HG03565 (cell line): Measurements from ENCODE around the gene TTC33.

Experiments used
- ATAC-seq: cut with Tn5 transposase; IDR thresholded peaks from one replicate; pipeline ENCODE4 v1.9.1; 2021; ENCODE audit warnings: mild to moderate bottlenecking, moderate library complexity; ENCODE audit not compliant: unreplicated experiment

The TTC33 gene

GRCh38 chr5:40547994-40548575 is 207.7 kb downstream of the TTC33 start:
- no peak for ATAC-seq

- no peak for ATAC-seq
These were observed 208.2 kb downstream of the TTC33 start for GRCh38 chr5:40547557-40547956.

- no peak for ATAC-seq
These were observed 215.5 kb downstream of the TTC33 start for GRCh38 chr5:40540301-40540700.

GRCh38 chr5:40524677-40525076 is 231.1 kb downstream of the TTC33 start:
- ATAC-seq: no peak

- ATAC-seq: no peak
These were observed 233.8 kb downstream of the TTC33 start for GRCh38 chr5:40521925-40522324.

- no peak for ATAC-seq
These were observed 234.5 kb downstream of the TTC33 start for GRCh38 chr5:40521108-40521785.

- ATAC-seq: no peak
These were observed 237.3 kb downstream of the TTC33 start for GRCh38 chr5:40518485-40518917.

- no peak for ATAC-seq
These were observed 240.3 kb downstream of the TTC33 start for GRCh38 chr5:40515476-40515875.

GRCh38 chr5:40514976-40515375 is 240.8 kb downstream of the TTC33 start:
- ATAC-seq: no peak

GRCh38 chr5:40511801-40512200 is 244.0 kb downstream of the TTC33 start:
- no peak for ATAC-seq

GRCh38 chr5:40507095-40507494 is 248.7 kb downstream of the TTC33 start:
- no peak for ATAC-seq

- ATAC-seq: no peak
These were observed 250.7 kb downstream of the TTC33 start for GRCh38 chr5:40505031-40505430.

GRCh38 chr5:40503439-40503838 is 252.3 kb downstream of the TTC33 start:
- ATAC-seq: no peak

- ATAC-seq: no peak
These were observed 253.0 kb downstream of the TTC33 start for GRCh38 chr5:40502736-40503135.

GRCh38 chr5:40501711-40502444 is 253.9 kb downstream of the TTC33 start:
- no peak for ATAC-seq

- ATAC-seq: no peak
These were observed 256.1 kb downstream of the TTC33 start for GRCh38 chr5:40499518-40500273.

GRCh38 chr5:40499007-40499406 is 256.8 kb downstream of the TTC33 start:
- no peak for ATAC-seq

GRCh38 chr5:40497573-40497972 is 258.2 kb downstream of the TTC33 start:
- ATAC-seq: no peak

- no peak for ATAC-seq
These were observed 260.5 kb downstream of the TTC33 start for GRCh38 chr5:40495237-40495635.

- no peak for ATAC-seq
These were observed 261.0 kb downstream of the TTC33 start for GRCh38 chr5:40494631-40495236.

- no peak for ATAC-seq
These were observed 263.7 kb downstream of the TTC33 start for GRCh38 chr5:40492056-40492455.
